GM13976 (cell line): ENCODE measurements around the gene LRIG1.

Experiments used
- DNase-seq: peaks from one replicate; pipeline ENCODE4 v3.0.0; 2012; ENCODE audit warnings: low spot score
- in situ Hi-C: fragments of 300-500 bp; cut with MboI; formaldehyde crosslinking; loops from one replicate; pipeline ENCODE4 v1.12.0; 2022; ENCODE audit warnings: low sequenced_read_pairs, mixed read lengths, inconsistent platforms; ENCODE audit not compliant: unreplicated experiment
- TF ChIP-seq, protein P1 (sequence below): IDR thresholded peaks from 2 replicates; pipeline ENCODE4 v1.5.1; 2012; ENCODE audit warnings: borderline replicate concordance, mild to moderate bottlenecking; ENCODE audit not compliant: insufficient read depth; ENCODE audit errors: extremely low read depth, missing control alignments, control extremely low read depth

The LRIG1 gene

DNA sequence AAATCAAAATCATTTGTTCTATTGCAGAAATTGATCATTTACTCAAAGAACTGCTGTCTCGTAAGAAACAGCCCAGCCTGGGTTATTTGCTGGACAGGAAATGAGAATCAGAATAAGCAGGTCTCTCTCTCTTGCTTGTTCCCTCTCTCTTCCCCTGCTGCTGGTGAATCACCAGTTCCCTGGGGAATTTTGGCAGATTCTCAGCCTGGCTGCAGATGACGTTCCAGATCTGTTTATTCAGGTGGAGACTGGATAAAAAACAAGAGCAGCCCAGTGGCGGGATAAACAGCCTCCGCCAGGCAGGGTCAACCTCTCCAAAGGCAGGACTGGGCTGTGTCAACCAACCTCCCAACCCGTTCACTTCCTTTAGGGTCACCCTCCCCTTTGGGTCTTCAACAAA, 72.1 kb downstream of the LRIG1 start:
- DNase-seq, result no peak
- in situ Hi-C loops, result no loop called here
- TF ChIP-seq, protein P1, sequence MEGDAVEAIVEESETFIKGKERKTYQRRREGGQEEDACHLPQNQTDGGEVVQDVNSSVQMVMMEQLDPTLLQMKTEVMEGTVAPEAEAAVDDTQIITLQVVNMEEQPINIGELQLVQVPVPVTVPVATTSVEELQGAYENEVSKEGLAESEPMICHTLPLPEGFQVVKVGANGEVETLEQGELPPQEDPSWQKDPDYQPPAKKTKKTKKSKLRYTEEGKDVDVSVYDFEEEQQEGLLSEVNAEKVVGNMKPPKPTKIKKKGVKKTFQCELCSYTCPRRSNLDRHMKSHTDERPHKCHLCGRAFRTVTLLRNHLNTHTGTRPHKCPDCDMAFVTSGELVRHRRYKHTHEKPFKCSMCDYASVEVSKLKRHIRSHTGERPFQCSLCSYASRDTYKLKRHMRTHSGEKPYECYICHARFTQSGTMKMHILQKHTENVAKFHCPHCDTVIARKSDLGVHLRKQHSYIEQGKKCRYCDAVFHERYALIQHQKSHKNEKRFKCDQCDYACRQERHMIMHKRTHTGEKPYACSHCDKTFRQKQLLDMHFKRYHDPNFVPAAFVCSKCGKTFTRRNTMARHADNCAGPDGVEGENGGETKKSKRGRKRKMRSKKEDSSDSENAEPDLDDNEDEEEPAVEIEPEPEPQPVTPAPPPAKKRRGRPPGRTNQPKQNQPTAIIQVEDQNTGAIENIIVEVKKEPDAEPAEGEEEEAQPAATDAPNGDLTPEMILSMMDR, result no peak

- DNase-seq, result no peak
- in situ Hi-C loops, result no loop called here
- TF ChIP-seq, protein P1, result no peak
Observed at GRCh38 chr3:66427951-66428474, 72.8 kb downstream of the LRIG1 start.

DNA sequence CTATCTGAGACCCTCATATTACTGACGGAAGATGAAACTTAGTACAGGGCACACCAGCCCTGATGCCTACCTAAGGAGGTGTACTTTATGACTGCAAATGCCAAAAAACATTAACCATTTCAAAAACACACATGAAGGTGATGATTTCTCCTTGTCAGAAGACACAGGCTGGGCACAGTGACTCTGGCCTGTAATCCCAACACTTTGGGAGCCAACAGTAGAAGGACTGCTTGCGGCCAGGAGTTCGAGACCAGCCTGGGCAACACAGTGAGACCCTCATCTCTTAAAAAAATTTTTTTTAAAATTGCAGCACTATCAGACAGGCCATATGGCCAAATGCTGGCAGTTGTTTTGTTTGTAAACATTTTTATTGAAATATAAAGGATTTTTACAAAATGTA, 73.5 kb downstream of the LRIG1 start:
- TF ChIP-seq, protein P1, result no peak
- no peak for DNase-seq
- in situ Hi-C loops, result no loop called here

GRCh38 chr3:66426135-66426534, 74.7 kb downstream of the LRIG1 start:
- TF ChIP-seq, protein P1, result no peak
- in situ Hi-C loops, result no loop called here
- no peak for DNase-seq

- DNase-seq, result no peak
- TF ChIP-seq, protein P1, result no peak
- in situ Hi-C loops, result no loop called here
Observed at GRCh38 chr3:66425576-66426114, 75.2 kb downstream of the LRIG1 start.

DNA sequence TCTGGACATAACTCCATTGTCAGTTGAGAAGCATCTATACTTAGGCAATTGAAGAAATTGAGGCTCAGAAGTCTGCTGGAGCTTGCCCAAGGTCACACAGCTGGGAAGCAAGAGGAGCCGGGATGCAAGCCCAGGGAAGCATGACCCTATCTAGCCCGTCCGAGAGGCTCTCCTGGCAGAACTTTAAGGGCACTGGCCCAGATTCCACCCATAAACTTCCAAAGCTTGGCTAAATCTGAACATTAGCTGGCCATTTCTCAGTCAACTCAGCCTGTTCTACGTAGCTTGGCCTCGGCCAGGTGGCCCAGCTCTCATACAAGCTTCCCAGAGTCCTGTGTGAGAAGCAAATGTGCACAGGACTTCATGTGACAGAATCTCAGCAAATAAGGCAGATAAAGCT, 75.8 kb downstream of the LRIG1 start:
- in situ Hi-C loops, result no loop called here
- DNase-seq, result no peak
- TF ChIP-seq, protein P1, result no peak
